Measurements from ENCODE around the gene PCDHGA10.
"Not testable (repeated sequence)": the region's sequence is repeated elsewhere in the genome, so short reads cannot be mapped to it uniquely, and the experiment has no call there.

The PCDHGA10 gene

GRCh38 chr5:141420855-141421488 is 8.2 kb downstream of the PCDHGA10 start, which contains the start of gene PCDHGA11:
PCDHGA11 (plus strand) TSS chr5:141421051; CDS start chr5:141421228, 177 bp downstream.
- DNase-seq (ENCODE audit: low read depth in 3 of 3), result no peak

- DNase-seq (ENCODE audit: low read depth in 3 of 3), result no peak
Measured at GRCh38 chr5:141421489-141421855, 8.7 kb downstream of the PCDHGA10 start.

GRCh38 chr5:141422742-141423291 is 10.0 kb downstream of the PCDHGA10 start:
- DNase-seq (ENCODE audit: low read depth in 3 of 3), result no peak

- no peak for DNase-seq (ENCODE audit: low read depth in 3 of 3)
Measured at GRCh38 chr5:141427783-141428426, 15.1 kb downstream of the PCDHGA10 start.

GRCh38 chr5:141430332-141431113 is 17.7 kb downstream of the PCDHGA10 start, which contains the start of gene PCDHGA12:
PCDHGA12 (plus strand) TSS chr5:141430507; CDS start chr5:141430760, 253 bp downstream.
- DNase-seq (ENCODE audit: low read depth in 3 of 3), result no peak

- no peak for DNase-seq (ENCODE audit: low read depth in 3 of 3)
Measured at GRCh38 chr5:141431286-141431685, 18.5 kb downstream of the PCDHGA10 start.

GRCh38 chr5:141432308-141432707 is 19.5 kb downstream of the PCDHGA10 start:
- DNase-seq (ENCODE audit: low read depth in 3 of 3), result not testable (repeated sequence)

- DNase-seq (ENCODE audit: low read depth in 3 of 3), result not testable (repeated sequence)
Measured at GRCh38 chr5:141432726-141433125, 19.9 kb downstream of the PCDHGA10 start.

GRCh38 chr5:141434006-141434405 is 21.2 kb downstream of the PCDHGA10 start:
- DNase-seq (ENCODE audit: low read depth in 3 of 3), result no peak

GRCh38 chr5:141437221-141437620 is 24.4 kb downstream of the PCDHGA10 start:
- DNase-seq (ENCODE audit: low read depth in 3 of 3), result no peak

- no peak for DNase-seq (ENCODE audit: low read depth in 3 of 3)
Measured at GRCh38 chr5:141439411-141440141, 26.8 kb downstream of the PCDHGA10 start.

GRCh38 chr5:141440341-141440740 is 27.6 kb downstream of the PCDHGA10 start:
- no peak for DNase-seq (ENCODE audit: low read depth in 3 of 3)

GRCh38 chr5:141441571-141442170 is 28.9 kb downstream of the PCDHGA10 start:
- no peak for DNase-seq (ENCODE audit: low read depth in 3 of 3)

GRCh38 chr5:141465351-141465750 is 52.6 kb downstream of the PCDHGA10 start:
- DNase-seq (ENCODE audit: low read depth in 3 of 3), result no peak
